Measurements from ENCODE around the gene CHEK1.
A peak's percentile ranks its signal among the peaks of the same experiment; 100 is the strongest.

CHEK1 gene

DNA sequence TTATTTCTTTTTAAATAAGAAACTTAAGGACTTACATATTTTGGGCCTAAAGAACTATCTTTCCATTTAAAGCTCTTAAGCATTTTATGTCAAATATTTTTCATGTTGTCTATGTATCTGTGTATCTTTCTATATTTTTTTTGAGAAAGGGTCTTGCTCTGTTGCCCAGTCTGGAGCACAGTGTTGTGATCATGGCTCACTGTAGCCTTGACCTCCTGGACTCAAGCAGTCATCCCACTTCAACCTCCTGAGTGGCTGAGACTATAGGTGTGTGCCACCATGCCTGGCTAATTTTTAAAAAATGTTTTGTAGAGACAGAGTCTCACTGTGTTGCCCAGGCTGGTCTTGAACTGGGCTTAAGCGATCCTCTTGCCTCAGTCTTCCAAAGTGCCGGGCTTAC lies 24.3 kb upstream of the CHEK1 start:
- H3K4me3 ChIP-seq (ENCODE audit: low read depth, low read length) = no peak overlapping the region
- TF ChIP-seq, protein P1, sequence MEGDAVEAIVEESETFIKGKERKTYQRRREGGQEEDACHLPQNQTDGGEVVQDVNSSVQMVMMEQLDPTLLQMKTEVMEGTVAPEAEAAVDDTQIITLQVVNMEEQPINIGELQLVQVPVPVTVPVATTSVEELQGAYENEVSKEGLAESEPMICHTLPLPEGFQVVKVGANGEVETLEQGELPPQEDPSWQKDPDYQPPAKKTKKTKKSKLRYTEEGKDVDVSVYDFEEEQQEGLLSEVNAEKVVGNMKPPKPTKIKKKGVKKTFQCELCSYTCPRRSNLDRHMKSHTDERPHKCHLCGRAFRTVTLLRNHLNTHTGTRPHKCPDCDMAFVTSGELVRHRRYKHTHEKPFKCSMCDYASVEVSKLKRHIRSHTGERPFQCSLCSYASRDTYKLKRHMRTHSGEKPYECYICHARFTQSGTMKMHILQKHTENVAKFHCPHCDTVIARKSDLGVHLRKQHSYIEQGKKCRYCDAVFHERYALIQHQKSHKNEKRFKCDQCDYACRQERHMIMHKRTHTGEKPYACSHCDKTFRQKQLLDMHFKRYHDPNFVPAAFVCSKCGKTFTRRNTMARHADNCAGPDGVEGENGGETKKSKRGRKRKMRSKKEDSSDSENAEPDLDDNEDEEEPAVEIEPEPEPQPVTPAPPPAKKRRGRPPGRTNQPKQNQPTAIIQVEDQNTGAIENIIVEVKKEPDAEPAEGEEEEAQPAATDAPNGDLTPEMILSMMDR (IDR thresholded peaks at IDR 0.05; ENCODE audit: low read depth, low read length) = no peak
- in situ Hi-C loops (cut with HindIII; ENCODE audit: low sequenced_read_pairs) = no loop called here
- DNase-seq (ENCODE audit: low read depth, low spot score) = no peak

- TF ChIP-seq, protein P1 (IDR thresholded peaks at IDR 0.05; ENCODE audit: low read depth, low read length) = no peak
- peak; percentile 10 for DNase-seq (ENCODE audit: low read depth, low spot score)
- in situ Hi-C loops (cut with HindIII; ENCODE audit: low sequenced_read_pairs) = no loop called here
Measured at GRCh38 chr11:125603207-125603606, 21.8 kb upstream of the CHEK1 start.

GRCh38 chr11:125605417-125605816 lies 19.5 kb upstream of the CHEK1 start:
- TF ChIP-seq, protein P1 (IDR thresholded peaks at IDR 0.05; ENCODE audit: low read depth, low read length) = no peak
- H3K4me3 ChIP-seq (ENCODE audit: low read depth, low read length) = no peak overlapping the region
- DNase-seq (ENCODE audit: low read depth, low spot score) = no peak
- in situ Hi-C loops (cut with HindIII; ENCODE audit: low sequenced_read_pairs) = no loop called here

More at GRCh38 chr11:125603207-125603606, 21.8 kb upstream of the CHEK1 start:
- H3K4me3 ChIP-seq (ENCODE audit: low read depth, low read length) = no peak overlapping the region

DNA sequence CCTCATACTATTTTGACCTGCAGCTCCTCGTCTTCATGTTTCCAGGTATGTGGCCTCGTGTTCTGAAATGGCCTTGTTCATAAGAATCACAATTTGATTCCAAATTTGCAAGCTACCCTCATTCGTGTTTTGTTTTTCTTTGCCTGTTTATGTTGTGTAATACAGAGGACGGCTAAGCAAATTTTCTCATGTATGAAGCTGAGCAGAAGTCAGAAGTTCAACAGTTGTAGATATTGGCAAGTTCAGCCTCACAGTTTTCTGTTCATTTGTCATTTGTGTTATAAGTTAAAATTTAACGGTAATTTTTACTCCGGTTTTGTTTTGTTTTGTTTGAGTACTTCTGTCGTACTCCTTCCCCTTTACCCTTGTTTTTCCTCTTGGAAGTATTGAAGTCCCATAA lies 15.4 kb upstream of the CHEK1 start:
- no peak for DNase-seq (ENCODE audit: low read depth, low spot score)
- in situ Hi-C loops (cut with HindIII; ENCODE audit: low sequenced_read_pairs) = no loop called here
- H3K4me3 ChIP-seq (ENCODE audit: low read depth, low read length) = no peak overlapping the region
- TF ChIP-seq, protein P1 (IDR thresholded peaks at IDR 0.05; ENCODE audit: low read depth, low read length) = no peak

DNA sequence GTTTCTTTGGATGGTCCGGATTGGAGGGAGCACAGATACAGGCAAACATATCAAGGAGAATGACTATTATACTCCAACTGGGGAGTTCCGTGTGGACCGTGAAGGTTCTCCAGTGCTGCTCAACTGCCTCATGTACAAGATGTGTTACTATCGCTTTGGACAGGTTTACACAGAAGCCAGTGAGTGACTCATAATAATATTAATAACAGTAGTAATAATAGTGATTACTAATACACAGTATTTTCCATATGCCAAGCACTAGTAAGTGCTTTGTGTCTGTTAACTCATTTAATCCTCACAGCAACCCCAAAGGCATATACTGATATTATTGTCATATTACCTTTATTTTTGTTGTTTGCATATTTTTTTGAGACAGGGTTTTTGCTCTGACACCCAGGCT lies 6.6 kb upstream of the CHEK1 start:
- TF ChIP-seq, protein P1 (IDR thresholded peaks at IDR 0.05; ENCODE audit: low read depth, low read length) = no peak
- no peak for DNase-seq (ENCODE audit: low read depth, low spot score)
- no peak overlapping the region for H3K4me3 ChIP-seq (ENCODE audit: low read depth, low read length)
- in situ Hi-C loops (cut with HindIII; ENCODE audit: low sequenced_read_pairs) = no loop called here

DNA sequence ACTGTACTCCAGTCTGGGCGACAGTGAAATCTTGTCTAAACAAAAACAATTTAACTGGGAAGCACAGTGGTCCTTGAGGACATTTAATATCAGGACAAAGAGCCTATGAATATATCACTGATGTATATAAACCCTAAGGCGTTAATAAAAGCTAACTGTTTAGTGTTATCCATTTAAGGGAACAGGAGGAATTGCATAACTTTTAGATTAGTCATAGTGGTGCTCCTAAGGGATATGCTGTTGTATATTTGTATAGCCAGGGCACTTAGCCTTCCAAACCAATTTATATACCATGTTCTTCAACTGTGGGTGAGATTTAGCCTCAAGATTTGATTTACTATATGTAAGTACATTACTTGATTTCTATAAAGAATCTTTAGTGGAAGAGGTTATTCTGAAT lies 3.0 kb upstream of the CHEK1 start:
- H3K4me3 ChIP-seq (ENCODE audit: low read depth, low read length) = no peak overlapping the region
- in situ Hi-C loops (cut with HindIII; ENCODE audit: low sequenced_read_pairs) = no loop called here
- TF ChIP-seq, protein P1 (IDR thresholded peaks at IDR 0.05; ENCODE audit: low read depth, low read length) = no peak
- DNase-seq (ENCODE audit: low read depth, low spot score) = peak; percentile 40

DNA sequence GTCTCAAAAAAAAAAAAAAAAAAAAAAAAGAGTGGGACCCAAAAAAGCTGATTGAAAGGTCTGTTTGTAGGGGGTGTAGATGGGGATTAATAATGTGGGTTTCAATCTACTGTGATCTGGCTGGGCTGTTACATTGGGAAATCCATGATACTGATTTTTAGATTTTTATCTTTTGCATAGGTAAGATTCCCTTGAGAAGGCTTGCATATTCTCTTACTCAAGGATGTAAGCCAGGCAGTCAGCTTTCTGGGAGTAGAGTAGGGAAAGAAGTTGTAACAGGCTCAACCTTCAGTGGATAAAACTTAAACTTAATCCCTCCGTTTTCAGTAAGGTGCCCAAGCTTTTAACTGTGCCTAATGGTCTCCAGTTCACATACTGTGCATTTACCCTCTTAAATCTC lies 1.9 kb upstream of the CHEK1 start:
- TF ChIP-seq, protein P1 (IDR thresholded peaks at IDR 0.05; ENCODE audit: low read depth, low read length) = no peak
- in situ Hi-C loops (cut with HindIII; ENCODE audit: low sequenced_read_pairs) = no loop called here

More for the DNA sequence above, 1.9 kb upstream of the CHEK1 start:
- H3K4me3 ChIP-seq (ENCODE audit: low read depth, low read length) = no peak overlapping the region
- DNase-seq (ENCODE audit: low read depth, low spot score) = no peak
